ENCODE measurements around the gene TSPAN16. TPM values are rescaled to one million over a fixed set of nuclear protein-coding genes. Genes with fewer than 3 reads are reported as not detected.

The TSPAN16 gene
- total RNA-seq, 1 experiment from 2014 or later, result not detected

DNA sequence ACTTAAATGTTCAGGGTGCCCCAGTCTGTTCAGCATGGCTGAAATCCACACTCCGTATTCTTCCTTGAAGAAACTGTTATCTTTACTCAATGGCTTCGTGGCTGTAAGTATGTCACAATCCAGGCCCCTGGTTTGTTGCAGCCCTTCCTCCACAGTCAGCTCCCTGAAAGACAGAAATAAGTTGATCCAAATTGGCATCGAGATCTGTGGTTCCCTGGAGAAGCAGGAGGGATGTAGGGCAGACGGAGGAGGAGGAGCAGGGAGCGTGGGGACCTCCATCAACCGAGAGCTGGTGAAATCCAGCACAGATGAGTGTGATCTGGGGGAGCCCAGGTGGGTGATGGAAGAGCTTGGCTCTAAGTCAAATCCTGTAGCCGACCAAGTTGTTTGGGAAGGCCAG is 304 bp downstream of the TSPAN16 start:
- Histone ChIP-seq H3K4me2 (ENCODE audit: insufficient read depth, insufficient read length, low read length) (no peak overlapping the region), H3K23me2 (ENCODE audit: insufficient read length, low read depth, low read length, poor library complexity, severe bottlenecking) (no peaks in the 10 kb centered on the region), H3K4ac (ENCODE audit: low read depth, low read length) (no peak overlapping the region), H3T11ph (ENCODE audit: low read length) (no peak overlapping the region), H3K23ac (ENCODE audit: insufficient read length, low read depth, low read length) (no peak overlapping the region), H3K27ac (ENCODE audit: insufficient read length, low read depth, low read length) (no peak overlapping the region), H3K14ac (ENCODE audit: insufficient read depth, low read length) (no peak overlapping the region), H3K9ac (ENCODE audit: extremely low read depth, insufficient read length, low read length) (no peak overlapping the region), H3K27me3 (ENCODE audit: insufficient read depth, low read length) (no peaks in the 10 kb centered on the region), H2BK12ac (ENCODE audit: insufficient read length, low read depth, low read length) (no peak overlapping the region), H2BK5ac (ENCODE audit: insufficient read length, low read length) (no peak overlapping the region), H2BK15ac (ENCODE audit: low read depth, low read length) (no peak overlapping the region), H3K79me2 (ENCODE audit: insufficient read depth, low read length) (no peaks in the 10 kb centered on the region), H4K91ac (ENCODE audit: insufficient read length, low read depth, low read length) (no peak overlapping the region), H3K18ac (ENCODE audit: insufficient read length, low read depth, low read length) (no peak overlapping the region), H2AK5ac (ENCODE audit: insufficient read length, low read length) (no peak overlapping the region), H4K5ac (ENCODE audit: insufficient read length, low read depth, low read length) (no peak overlapping the region), H3K56ac (ENCODE audit: insufficient read length, low read depth, low read length) (no peak overlapping the region), H4K8ac (replicated peaks; ENCODE audit: insufficient read length, low read depth, low read length) (no peak overlapping the region), H2BK20ac (ENCODE audit: low read depth, low read length, poor library complexity, severe bottlenecking) (no peak overlapping the region), H3K9me3 (ENCODE audit: control insufficient read depth, low read depth, low read length) (no peaks in the 10 kb centered on the region), H4K20me1 (ENCODE audit: control insufficient read depth, insufficient read depth, insufficient read length) (peaks cover 4% of the 10 kb centered on the region), H2AFZ (ENCODE audit: low read length) (no peak overlapping the region), H3K4me1 (ENCODE audit: insufficient read depth, low read length) (no peaks in the 10 kb centered on the region), H3K79me1 (ENCODE audit: insufficient read depth, low read depth, low read length, poor library complexity, severe bottlenecking) (no peaks in the 10 kb centered on the region), H2BK120ac (ENCODE audit: low read depth, low read length, poor library complexity, severe bottlenecking) (no peak overlapping the region)
- no peak overlapping the region for H3K4me3 Mint-ChIP-seq
- H3K27ac Mint-ChIP-seq, result no peak overlapping the region
- peaks cover 10% of the 10 kb centered on the region for H3K27me3 Mint-ChIP-seq (ENCODE audit: low read depth)
- TF ChIP-seq, protein P1, sequence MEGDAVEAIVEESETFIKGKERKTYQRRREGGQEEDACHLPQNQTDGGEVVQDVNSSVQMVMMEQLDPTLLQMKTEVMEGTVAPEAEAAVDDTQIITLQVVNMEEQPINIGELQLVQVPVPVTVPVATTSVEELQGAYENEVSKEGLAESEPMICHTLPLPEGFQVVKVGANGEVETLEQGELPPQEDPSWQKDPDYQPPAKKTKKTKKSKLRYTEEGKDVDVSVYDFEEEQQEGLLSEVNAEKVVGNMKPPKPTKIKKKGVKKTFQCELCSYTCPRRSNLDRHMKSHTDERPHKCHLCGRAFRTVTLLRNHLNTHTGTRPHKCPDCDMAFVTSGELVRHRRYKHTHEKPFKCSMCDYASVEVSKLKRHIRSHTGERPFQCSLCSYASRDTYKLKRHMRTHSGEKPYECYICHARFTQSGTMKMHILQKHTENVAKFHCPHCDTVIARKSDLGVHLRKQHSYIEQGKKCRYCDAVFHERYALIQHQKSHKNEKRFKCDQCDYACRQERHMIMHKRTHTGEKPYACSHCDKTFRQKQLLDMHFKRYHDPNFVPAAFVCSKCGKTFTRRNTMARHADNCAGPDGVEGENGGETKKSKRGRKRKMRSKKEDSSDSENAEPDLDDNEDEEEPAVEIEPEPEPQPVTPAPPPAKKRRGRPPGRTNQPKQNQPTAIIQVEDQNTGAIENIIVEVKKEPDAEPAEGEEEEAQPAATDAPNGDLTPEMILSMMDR (conservative IDR thresholded peaks at IDR 0.05), result no peak
- no peaks in the 10 kb centered on the region for H3K9me3 Mint-ChIP-seq
- no peaks in the 10 kb centered on the region; a peak in 2 of 7 replicates for H3K36me3 Mint-ChIP-seq (ENCODE audit: insufficient read depth in 1 of 3, low read depth in 3 of 3)
- no CpG with 5 or more reads among the region's 7 CpGs for WGBS (ENCODE audit: extremely low coverage, insufficient read length, low lambda C conversion rate)
- DNase-seq, result no peak
- peaks cover 7 to 22% of the 10 kb centered on the region in 2 experiments for H3K4me1 Mint-ChIP-seq

All from H9 (cell line).